ENCODE measurements around the gene ITSN1. TPM values are rescaled to one million over a fixed set of nuclear protein-coding genes. Genes with fewer than 3 reads are reported as not detected.

Gene ITSN1
- total RNA-seq, 4 donors from 2014 or later, result 37.0 to 123 (median 61.1) TPM

- Histone ChIP-seq H3K4me3 (no peak overlapping the region), H3K9me3 (no peaks in the 10 kb centered on the region), H3K36me3 (peaks cover 0 to 11% (median 3%) of the 10 kb centered on the region in 4 donors), H3K4me1 (no peaks in the 10 kb centered on the region), H3K27me3 (no peaks in the 10 kb centered on the region), H3K27ac (no peak overlapping the region)
- 71 to 82% methylated on average over 1 to 2 of the region's 2 CpGs for WGBS, 2 donors (ENCODE audit: low coverage in 1 of 2)
- DNase-seq, result no peak
- TF ChIP-seq POLR2A (IDR thresholded peaks at IDR 0.05), result no peak
- no peak for TF ChIP-seq CTCF (IDR thresholded peaks at IDR 0.05)
- TF ChIP-seq POLR2AphosphoS5 (IDR thresholded peaks at IDR 0.05), result no peak
- no peak for TF ChIP-seq EP300 (IDR thresholded peaks at IDR 0.05; ENCODE audit: low read depth)
- intact Hi-C loops (cut with DNase I; ENCODE audit: low total_unique reads), result no loop called here
- in situ Hi-C loops (cut with MboI; ENCODE audit: low pct_ligation_motif_present in 1 of 4, low pct_unique_long_range_greater_than_20kb in 1 of 4, low sequenced_read_pairs in 3 of 4), result no loop called here
Observed at GRCh38 chr21:33767960-33768359, 125.7 kb downstream of the ITSN1 start.

GRCh38 chr21:33769057-33769456 lies 126.8 kb downstream of the ITSN1 start:
- no peak for DNase-seq
- Histone ChIP-seq H3K4me3 (no peak overlapping the region), H3K4me1 (no peaks in the 10 kb centered on the region), H3K27me3 (no peaks in the 10 kb centered on the region), H3K9me3 (no peaks in the 10 kb centered on the region), H3K36me3 (peaks cover 0 to 11% (median 3%) of the 10 kb centered on the region in 4 donors), H3K27ac (no peak overlapping the region)
- intact Hi-C loops (cut with DNase I; ENCODE audit: low total_unique reads) (no loop called here), in situ Hi-C loops (cut with MboI; ENCODE audit: low pct_ligation_motif_present in 1 of 4, low pct_unique_long_range_greater_than_20kb in 1 of 4, low sequenced_read_pairs in 3 of 4) (no loop called here)
- TF ChIP-seq POLR2A (IDR thresholded peaks at IDR 0.05), result no peak
- no peak for TF ChIP-seq POLR2AphosphoS5 (IDR thresholded peaks at IDR 0.05)
- WGBS, 2 donors (ENCODE audit: low coverage in 1 of 2), result 69 to 75% methylated on average over 1 of the region's 1 CpG

- no peak overlapping the region for H3K27ac ChIP-seq
- H3K36me3 ChIP-seq, result peaks cover 0 to 19% (median 5%) of the 10 kb centered on the region in 4 donors
- 86 to 87% methylated on average over 3 of the region's 3 CpGs for WGBS, 2 donors (ENCODE audit: low coverage in 1 of 2)
- no peak overlapping the region for H3K4me3 ChIP-seq
- no peak for DNase-seq
- no peaks in the 10 kb centered on the region for H3K27me3 ChIP-seq
- no peaks in the 10 kb centered on the region for H3K4me1 ChIP-seq
- intact Hi-C loops (cut with DNase I; ENCODE audit: low total_unique reads) (no loop called here), in situ Hi-C loops (cut with MboI; ENCODE audit: low pct_ligation_motif_present in 1 of 4, low pct_unique_long_range_greater_than_20kb in 1 of 4, low sequenced_read_pairs in 3 of 4) (no loop called here)
- no peaks in the 10 kb centered on the region for H3K9me3 ChIP-seq
- TF ChIP-seq POLR2A (IDR thresholded peaks at IDR 0.05) (no peak), POLR2AphosphoS5 (IDR thresholded peaks at IDR 0.05) (no peak), EP300 (IDR thresholded peaks at IDR 0.05; ENCODE audit: low read depth) (no peak), CTCF (IDR thresholded peaks at IDR 0.05) (no peak)
Observed at GRCh38 chr21:33770542-33770941, 128.2 kb downstream of the ITSN1 start.

- no peak for DNase-seq
- 92 to 95% methylated on average over 18 of the region's 18 CpGs for WGBS, 2 donors (ENCODE audit: low coverage in 1 of 2)
- intact Hi-C loops (cut with DNase I; ENCODE audit: low total_unique reads) (no loop called here), in situ Hi-C loops (cut with MboI; ENCODE audit: low pct_ligation_motif_present in 1 of 4, low pct_unique_long_range_greater_than_20kb in 1 of 4, low sequenced_read_pairs in 3 of 4) (no loop called here)
- peaks cover 0 to 25% (median 5%) of the 10 kb centered on the region in 4 donors for H3K36me3 ChIP-seq
- H3K27me3 ChIP-seq, result no peaks in the 10 kb centered on the region
- TF ChIP-seq CTCF (IDR thresholded peaks at IDR 0.05) (no peak), POLR2AphosphoS5 (IDR thresholded peaks at IDR 0.05) (no peak), EP300 (IDR thresholded peaks at IDR 0.05; ENCODE audit: low read depth) (no peak), POLR2A (IDR thresholded peaks at IDR 0.05) (no peak)
- no peak overlapping the region for H3K4me3 ChIP-seq
- no peak overlapping the region for H3K27ac ChIP-seq
- H3K9me3 ChIP-seq, result no peaks in the 10 kb centered on the region
- no peaks in the 10 kb centered on the region for H3K4me1 ChIP-seq
Observed at GRCh38 chr21:33771976-33772375, 129.7 kb downstream of the ITSN1 start.

- Histone ChIP-seq H3K4me1 (no peaks in the 10 kb centered on the region), H3K36me3 (peaks cover 0 to 25% (median 7%) of the 10 kb centered on the region in 4 donors), H3K4me3 (no peak overlapping the region), H3K27ac (no peak overlapping the region), H3K27me3 (no peaks in the 10 kb centered on the region), H3K9me3 (no peaks in the 10 kb centered on the region)
- 82 to 85% methylated on average over 4 of the region's 4 CpGs for WGBS, 2 donors (ENCODE audit: low coverage in 1 of 2)
- intact Hi-C loops (cut with DNase I; ENCODE audit: low total_unique reads), result no loop called here
- TF ChIP-seq POLR2A (IDR thresholded peaks at IDR 0.05) (no peak), CTCF (IDR thresholded peaks at IDR 0.05) (no peak), EP300 (IDR thresholded peaks at IDR 0.05; ENCODE audit: low read depth) (no peak), POLR2AphosphoS5 (IDR thresholded peaks at IDR 0.05) (no peak)
- no peak for DNase-seq
- in situ Hi-C loops (cut with MboI; ENCODE audit: low pct_ligation_motif_present in 1 of 4, low pct_unique_long_range_greater_than_20kb in 1 of 4, low sequenced_read_pairs in 3 of 4), result no loop called here
Observed at GRCh38 chr21:33774551-33774950, 132.2 kb downstream of the ITSN1 start.
